ENCODE measurements around the gene NR3C2.

The NR3C2 gene

DNA sequence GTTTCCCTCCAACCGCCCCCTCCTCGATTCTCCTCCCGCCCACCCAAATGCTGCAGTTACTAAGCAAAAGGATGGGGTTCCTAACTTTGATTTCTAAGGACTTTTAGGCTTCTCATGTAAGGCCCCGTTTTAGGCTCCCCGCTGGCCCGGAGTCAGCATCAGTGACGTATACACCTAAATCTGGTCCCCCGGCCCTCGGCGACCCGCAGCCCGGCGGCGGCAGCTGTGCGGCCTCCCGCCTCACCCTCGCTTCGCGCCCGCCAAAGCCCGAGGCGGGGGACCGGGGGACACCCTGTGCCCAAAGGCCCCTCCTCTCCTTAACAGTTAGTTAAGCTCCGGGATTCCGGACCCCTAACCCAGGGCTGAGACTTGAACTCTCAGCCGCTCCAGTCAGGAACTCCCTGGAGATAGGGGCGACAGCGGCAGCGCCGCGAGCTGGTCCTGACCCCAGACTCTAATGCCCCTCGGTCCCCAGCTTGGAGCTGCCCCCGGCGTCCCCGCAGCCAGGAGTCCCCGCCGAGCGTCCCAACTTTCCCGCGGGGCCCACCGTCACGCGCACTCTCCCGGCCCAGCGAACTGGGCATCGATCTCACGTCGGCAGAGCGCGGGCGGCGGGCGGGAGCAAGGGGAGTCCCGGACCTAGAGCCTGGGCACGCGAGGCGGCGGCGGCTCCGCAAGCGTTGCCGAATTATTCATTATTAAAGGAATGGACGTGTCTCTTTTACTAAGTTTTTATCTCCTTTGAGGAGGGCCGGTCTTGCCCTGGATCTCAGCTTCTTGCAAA, 1.5 kb upstream of the NR3C2 start:
- TF ChIP-seq, protein P1, sequence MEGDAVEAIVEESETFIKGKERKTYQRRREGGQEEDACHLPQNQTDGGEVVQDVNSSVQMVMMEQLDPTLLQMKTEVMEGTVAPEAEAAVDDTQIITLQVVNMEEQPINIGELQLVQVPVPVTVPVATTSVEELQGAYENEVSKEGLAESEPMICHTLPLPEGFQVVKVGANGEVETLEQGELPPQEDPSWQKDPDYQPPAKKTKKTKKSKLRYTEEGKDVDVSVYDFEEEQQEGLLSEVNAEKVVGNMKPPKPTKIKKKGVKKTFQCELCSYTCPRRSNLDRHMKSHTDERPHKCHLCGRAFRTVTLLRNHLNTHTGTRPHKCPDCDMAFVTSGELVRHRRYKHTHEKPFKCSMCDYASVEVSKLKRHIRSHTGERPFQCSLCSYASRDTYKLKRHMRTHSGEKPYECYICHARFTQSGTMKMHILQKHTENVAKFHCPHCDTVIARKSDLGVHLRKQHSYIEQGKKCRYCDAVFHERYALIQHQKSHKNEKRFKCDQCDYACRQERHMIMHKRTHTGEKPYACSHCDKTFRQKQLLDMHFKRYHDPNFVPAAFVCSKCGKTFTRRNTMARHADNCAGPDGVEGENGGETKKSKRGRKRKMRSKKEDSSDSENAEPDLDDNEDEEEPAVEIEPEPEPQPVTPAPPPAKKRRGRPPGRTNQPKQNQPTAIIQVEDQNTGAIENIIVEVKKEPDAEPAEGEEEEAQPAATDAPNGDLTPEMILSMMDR (IDR thresholded peaks at IDR 0.05) = no peak

DNA sequence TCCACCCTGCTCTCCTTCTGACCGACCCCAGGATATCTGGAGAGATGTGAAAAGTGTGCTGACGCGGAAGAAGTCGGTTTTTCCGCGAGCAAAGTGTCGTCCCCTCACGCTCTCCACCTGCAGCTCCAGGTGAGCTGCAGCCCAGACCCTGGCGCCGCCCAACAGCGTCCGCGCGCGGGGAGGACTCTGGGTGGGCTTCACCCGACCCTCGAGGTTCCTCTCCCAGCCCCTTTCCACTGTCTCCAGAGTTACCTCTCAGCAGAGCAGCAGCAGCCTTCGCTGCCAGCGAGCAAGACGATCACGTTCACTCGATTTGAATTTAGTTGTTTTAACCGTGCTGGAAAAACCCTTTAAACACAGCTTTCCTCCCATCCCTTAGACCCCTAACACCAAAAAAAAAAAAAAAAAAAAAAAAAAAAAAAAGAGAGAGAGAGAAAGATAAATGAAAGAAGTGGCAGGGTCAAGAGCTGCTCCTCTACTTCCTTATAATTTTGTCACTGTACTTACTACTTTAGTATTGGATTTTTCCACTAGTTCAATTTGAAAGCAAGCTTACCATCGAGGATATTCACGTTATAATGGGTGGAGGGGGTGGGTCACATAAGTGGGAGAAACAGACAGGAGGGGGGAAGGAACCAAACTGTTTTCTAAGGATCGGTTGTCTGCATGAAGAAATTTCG, 758 bp upstream of the NR3C2 start:
- TF ChIP-seq, protein P1 (IDR thresholded peaks at IDR 0.05) = no peak

DNA sequence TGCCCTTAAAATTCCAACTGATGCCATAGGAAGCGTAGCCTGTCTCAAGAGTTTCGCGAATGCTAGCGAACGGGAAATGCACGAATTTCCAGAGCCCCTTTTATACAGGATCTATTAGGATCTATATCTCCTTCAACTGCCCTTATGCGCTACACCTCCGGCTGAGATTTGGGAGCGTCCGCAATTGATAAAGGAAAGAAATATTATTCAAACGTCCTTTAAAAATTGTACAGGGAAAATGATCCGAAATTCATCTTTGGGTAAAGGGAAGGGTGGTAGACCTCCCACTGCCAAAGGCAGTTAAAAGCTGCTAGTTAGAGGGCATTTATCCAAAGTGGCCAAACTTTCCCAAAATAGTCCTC, 609 bp downstream of the NR3C2 start:
- TF ChIP-seq, protein P1 (IDR thresholded peaks at IDR 0.05) = no peak

DNA sequence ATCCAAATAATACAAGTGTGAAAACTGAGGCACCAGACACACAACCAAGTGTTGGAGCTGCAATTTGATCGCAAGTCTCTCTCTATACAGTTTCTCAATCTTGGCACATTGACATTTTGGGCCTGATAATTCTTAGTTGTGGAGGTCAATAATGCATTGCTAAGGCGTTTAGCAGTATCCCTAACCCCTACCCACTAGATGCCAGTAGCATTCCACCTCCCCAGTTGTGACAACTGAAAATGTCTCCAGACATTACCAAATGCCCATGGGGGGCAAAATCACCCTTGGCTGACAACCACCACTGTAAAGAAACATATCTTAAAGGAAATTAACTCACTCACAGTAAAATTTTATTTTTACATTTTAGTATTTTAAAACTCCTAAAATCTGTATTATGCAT, 4.2 kb downstream of the NR3C2 start:
- TF ChIP-seq, protein P1 (IDR thresholded peaks at IDR 0.05) = no peak

DNA sequence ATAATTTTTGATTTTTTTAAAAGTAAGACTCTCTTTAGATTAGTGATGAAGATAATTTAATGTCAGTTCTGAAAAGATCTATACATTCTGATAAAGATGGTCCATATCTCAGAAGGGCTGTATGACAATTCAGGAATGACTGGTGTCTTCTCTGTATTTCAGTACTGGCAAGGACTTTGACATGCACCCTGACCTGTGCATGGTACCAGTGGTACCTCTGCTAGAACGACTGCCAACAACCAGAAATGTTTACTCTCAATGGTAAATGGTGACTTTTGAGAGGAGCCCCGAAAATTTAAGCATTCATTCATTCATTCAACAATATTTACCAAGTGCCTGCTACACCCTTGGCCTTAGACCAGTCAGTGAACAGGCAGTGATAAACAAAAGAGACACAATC, 4.8 kb downstream of the NR3C2 start:
- TF ChIP-seq, protein P1 (IDR thresholded peaks at IDR 0.05) = no peak

DNA sequence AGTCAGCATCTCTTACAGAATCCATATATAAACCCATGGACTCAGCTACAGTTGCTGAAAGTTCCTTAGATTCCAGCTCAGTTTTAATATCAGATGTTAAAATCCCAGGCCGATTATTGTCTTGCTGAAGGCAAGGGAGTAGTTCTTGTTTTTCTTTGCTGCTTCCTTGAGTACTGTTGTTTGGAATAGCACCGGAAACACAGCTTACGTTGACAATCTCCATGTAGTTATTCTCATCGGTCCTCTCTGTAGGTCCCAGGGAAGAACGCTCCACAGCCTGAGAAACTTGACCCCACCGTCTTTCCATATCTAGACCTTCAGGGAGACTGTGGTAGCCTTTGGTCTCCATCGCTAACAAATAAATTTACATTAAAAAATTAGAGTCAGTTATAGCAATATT, 5.7 kb downstream of the NR3C2 start:
- TF ChIP-seq, protein P1 (IDR thresholded peaks at IDR 0.05) = no peak

DNA sequence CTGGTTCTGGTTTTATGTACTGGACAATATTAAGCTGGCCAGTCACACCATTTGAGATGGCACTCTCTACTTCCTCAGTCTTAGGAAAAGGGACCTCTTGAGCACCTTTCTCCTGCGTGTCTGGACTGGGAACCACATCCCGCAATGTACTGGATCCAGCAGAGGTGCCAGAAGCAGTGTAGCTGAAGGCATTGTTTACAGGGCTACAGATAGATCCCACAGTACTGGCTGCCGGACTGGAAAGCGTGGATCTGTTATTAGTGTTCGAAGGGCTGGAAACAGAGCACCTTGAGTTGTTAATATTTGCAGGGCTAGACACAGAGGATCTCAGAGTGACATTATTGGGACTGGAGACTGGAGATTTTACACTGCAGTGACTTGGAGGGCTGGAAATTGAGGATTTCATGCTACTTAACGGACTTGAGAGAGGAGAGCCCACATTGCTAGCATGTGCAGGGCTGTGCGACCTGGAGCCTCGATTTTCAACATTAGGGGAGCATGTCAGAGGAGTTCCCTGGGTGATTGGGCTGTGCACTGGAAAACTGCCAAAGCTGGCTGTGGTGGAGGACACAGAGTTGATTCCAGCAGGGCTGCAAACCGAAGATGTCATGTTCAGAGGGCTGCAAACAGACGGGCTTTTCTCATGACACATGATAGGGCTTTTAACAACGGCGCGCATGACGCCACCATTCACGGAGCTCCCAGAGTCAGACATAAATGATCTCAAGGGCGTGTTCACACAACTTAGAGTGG, 6.4 kb downstream of the NR3C2 start:
- TF ChIP-seq, protein P1 (IDR thresholded peaks at IDR 0.05) = no peak
